SK-N-SH (cell line): ENCODE measurements around the gene C17orf114.

Source experiments
- CTCF ChIA-PET: fragments of 300-600, 350-600 bp; formaldehyde crosslinking; extraction: SDS; loops from one replicate; lab custom pipeline; 2021; lab: Yijun Ruan, JAX
- POLR2A ChIA-PET: fragments of 350-600 bp; sonication (Branson Sonifier 250); formaldehyde crosslinking; extraction: SDS; loops from one replicate; lab custom pipeline; 2020; ENCODE audit warnings: antibody characterized with exemption, inconsistent platforms; lab: Yijun Ruan, JAX
- DNase-seq: peaks from one replicate; pipeline ENCODE4 v3.0.0; 2012
- H2AFZ ChIP-seq: fragments of 200-600 bp; sonication (generic); 2 replicates; pipeline ENCODE4 v1.8.1; 2016; ENCODE audit warnings: antibody characterized with exemption, mild to moderate bottlenecking, low read depth
- H3F3A ChIP-seq: fragments of 200-600 bp; sonication (generic); replicated peaks from 2 replicates; pipeline ENCODE3; 2016; ENCODE audit warnings: antibody characterized with exemption, mild to moderate bottlenecking; ENCODE audit not compliant: insufficient read depth
- H3K27ac ChIP-seq, 2 experiments: fragments of 200-500 bp in 1 of 2; fragments of 200-600 bp in 1 of 2; sonication (Bioruptor generic) in 1 of 2; sonication (generic), shearing (Covaris generic) in 1 of 2; 2 replicates each; pipeline versions ENCODE4 v1.5.1 to v1.6.1; 2014 to 2016; ENCODE audit warnings: low read depth in 2 of 2, inconsistent platforms in 1 of 2, low read length in 1 of 2, mild to moderate bottlenecking in 1 of 2, mixed read lengths in 1 of 2
- H3K27me3 ChIP-seq: fragments of 200-600 bp; sonication (generic), shearing (Covaris generic); 2 replicates; pipeline ENCODE4 v1.6.1; 2016; ENCODE audit warnings: mixed run types; ENCODE audit not compliant: insufficient read depth
- H3K36me3 ChIP-seq, 2 experiments: fragments of 200-500 bp in 1 of 2; fragments of 200-600 bp in 1 of 2; sonication (Bioruptor generic) in 1 of 2; sonication (generic) in 1 of 2; replicated peaks in 1 of 2; 2 replicates each; pipeline versions ENCODE3 to v1.5.1; 2014 to 2016; ENCODE audit warnings: low read length in 1 of 2, mild to moderate bottlenecking in 1 of 2; ENCODE audit not compliant: insufficient read depth in 2 of 2, control insufficient read depth in 1 of 2
- H3K4me1 ChIP-seq, 2 experiments: fragments of 200-500 bp in 1 of 2; fragments of 200-600 bp in 1 of 2; sonication (Bioruptor generic) in 1 of 2; sonication (generic), shearing (Covaris generic) in 1 of 2; 2 replicates each; pipeline versions ENCODE4 v1.5.1 to v1.6.1; 2014 to 2016; ENCODE audit warnings: low read depth in 1 of 2, low read length in 1 of 2, mixed run types in 1 of 2; ENCODE audit not compliant: insufficient read depth in 2 of 2, control insufficient read depth in 1 of 2
- H3K4me2 ChIP-seq: fragments of 200-600 bp; sonication (generic), shearing (Covaris generic); 2 replicates; pipeline ENCODE4 v1.6.1; 2017; ENCODE audit warnings: mixed run types
- H3K4me3 ChIP-seq, 2 experiments: fragments of 200-500 bp in 1 of 2; fragments of 200-600 bp in 1 of 2; sonication (Bioruptor generic) in 1 of 2; sonication (generic), shearing (Covaris generic) in 1 of 2; 2 replicates each; pipeline versions ENCODE4 v1.5.1 to v1.8.1; 2014 to 2016; ENCODE audit warnings: low read depth in 2 of 2, inconsistent platforms in 1 of 2, low read length in 1 of 2, mild to moderate bottlenecking in 1 of 2, mixed read lengths in 1 of 2, moderate library complexity in 1 of 2
- H3K79me2 ChIP-seq: fragments of 200-600 bp; sonication (generic); 2 replicates; pipeline ENCODE4 v1.8.1; 2017; ENCODE audit warnings: mild to moderate bottlenecking; ENCODE audit not compliant: insufficient read depth
- H3K9ac ChIP-seq: fragments of 200-600 bp; sonication (generic); 2 replicates; pipeline ENCODE4 v1.6.1; 2017; ENCODE audit warnings: mixed run types
- H3K9me2 ChIP-seq: fragments of 200-600 bp; sonication (generic); 2 replicates; pipeline ENCODE4 v1.6.1; 2017; ENCODE audit warnings: mixed run types
- H3K9me3 ChIP-seq: fragments of 200-600 bp; sonication (generic); 2 replicates; pipeline ENCODE4 v1.6.1; 2017; ENCODE audit warnings: mixed run types, mild to moderate bottlenecking, moderate library complexity
- H4K20me1 ChIP-seq: fragments of 200-600 bp; sonication (generic); 2 replicates; pipeline ENCODE4 v1.6.1; 2017; ENCODE audit warnings: mild to moderate bottlenecking, mixed run types; ENCODE audit not compliant: insufficient read depth
- CHD2 ChIP-seq: fragments of 150-350 bp; IDR thresholded peaks from 2 replicates; pipeline ENCODE4 v1.6.1; 2018; ENCODE audit warnings: low read length; ENCODE audit not compliant: partially characterized antibody
- CTCF ChIP-seq: fragments of 200-600 bp; sonication (generic); IDR thresholded peaks from 2 replicates; pipeline ENCODE4 v1.6.1; 2017; ENCODE audit warnings: antibody characterized with exemption, mild to moderate bottlenecking, moderate library complexity
- EP300 ChIP-seq, 2 experiments: IDR thresholded peaks; 2 replicates each; pipeline versions ENCODE4 v1.4.0 to v1.6.1; 2012; ENCODE audit warnings: borderline replicate concordance in 1 of 2, low read depth in 1 of 2, low read length in 1 of 2
- EZH2phosphoT487 ChIP-seq: fragments of 200-600 bp; sonication (generic); IDR thresholded peaks from 2 replicates; pipeline ENCODE4 v1.6.1; 2017; ENCODE audit warnings: low read depth, mixed run types, mild to moderate bottlenecking, antibody characterized with exemption, moderate library complexity, borderline replicate concordance
- FOXJ3 ChIP-seq: sonication (generic); formaldehyde crosslinking; IDR thresholded peaks from 2 replicates; pipeline ENCODE4 v1.5.1; 2020; ENCODE audit warnings: mild to moderate bottlenecking, missing genetic modification reagents
- GABPA ChIP-seq: IDR thresholded peaks from 2 replicates; pipeline ENCODE4 v1.4.0; 2012; ENCODE audit warnings: low read depth, mild to moderate bottlenecking
- IRF3 ChIP-seq: fragments of 150-350 bp; IDR thresholded peaks from 2 replicates; pipeline ENCODE4 v1.6.1; 2016; ENCODE audit warnings: mild to moderate bottlenecking, low read depth, low read length
- MAX ChIP-seq: IDR thresholded peaks from 2 replicates; pipeline ENCODE4 v1.4.0; 2012; ENCODE audit warnings: low read depth
- MEF2A ChIP-seq: IDR thresholded peaks from 2 replicates; pipeline ENCODE4 v1.4.0; 2012; ENCODE audit warnings: low read depth, borderline replicate concordance
- NFIC ChIP-seq: IDR thresholded peaks from 2 replicates; pipeline ENCODE4 v1.4.0; 2012; ENCODE audit warnings: borderline replicate concordance
- NRF1 ChIP-seq: IDR thresholded peaks from 2 replicates; pipeline ENCODE4 v1.6.1; 2012; ENCODE audit warnings: low read depth, mild to moderate bottlenecking, low read length
- POLR2AphosphoS5 ChIP-seq: IDR thresholded peaks from 2 replicates; pipeline ENCODE4 v1.6.1; 2012; ENCODE audit warnings: low read depth, low read length
- RCOR1 ChIP-seq: fragments of 150-350 bp; IDR thresholded peaks from 2 replicates; pipeline ENCODE4 v1.6.1; 2017; ENCODE audit warnings: antibody characterized with exemption, low read length
- REST ChIP-seq: IDR thresholded peaks from 2 replicates; pipeline ENCODE4 v1.6.1; 2012; ENCODE audit warnings: mild to moderate bottlenecking, low read depth, low read length, moderate library complexity
- RXRA ChIP-seq: IDR thresholded peaks from 2 replicates; pipeline ENCODE4 v1.4.0; 2012; ENCODE audit warnings: low read depth, mild to moderate bottlenecking, borderline replicate concordance
- SMC3 ChIP-seq: IDR thresholded peaks from 2 replicates; pipeline ENCODE4 v1.6.1; 2012; ENCODE audit warnings: low read depth, low read length, improper control_type of control experiment
- TAF1 ChIP-seq: IDR thresholded peaks from 2 replicates; pipeline ENCODE4 v1.6.1; 2012; ENCODE audit warnings: low read depth, mild to moderate bottlenecking, low read length, moderate library complexity, borderline replicate concordance
- TCF12 ChIP-seq: IDR thresholded peaks from 2 replicates; pipeline ENCODE4 v1.4.0; 2012
- TEAD4 ChIP-seq: IDR thresholded peaks from 2 replicates; pipeline ENCODE4 v1.4.0; 2012; ENCODE audit warnings: mild to moderate bottlenecking, borderline replicate concordance; ENCODE audit not compliant: insufficient read depth
- USF1 ChIP-seq: IDR thresholded peaks from 2 replicates; pipeline ENCODE4 v1.4.0; 2012; ENCODE audit warnings: low read depth, borderline replicate concordance
- WGBS: methylation state at CpG from one replicate; pipeline ENCODE4 v1.1.6; 2017; ENCODE audit warnings: low lambda C conversion rate; 5-methylcytosine and 5-hydroxymethylcytosine counted together

The C17orf114 gene

GRCh38 chr17:4816826-4817225, 14.7 kb upstream of the C17orf114 start:
- H3K36me3 ChIP-seq: peaks cover 10 to 15% of the 10 kb centered on the region in 2 experiments

More at GRCh38 chr17:4816826-4817225, 14.7 kb upstream of the C17orf114 start:
- Histone ChIP-seq H3F3A (no peaks in the 10 kb centered on the region), H3K4me2 (no peak overlapping the region), H3K27ac (no peak overlapping the region), H3K4me1 (no peaks in the 10 kb centered on the region), H3K79me2 (no peaks in the 10 kb centered on the region), H4K20me1 (no peaks in the 10 kb centered on the region), H2AFZ (no peak overlapping the region), H3K4me3 (no peak overlapping the region), H3K9me3 (no peaks in the 10 kb centered on the region), H3K9me2 (no peaks in the 10 kb centered on the region), H3K27me3 (no peaks in the 10 kb centered on the region), H3K9ac (no peak overlapping the region)
- POLR2A ChIA-PET: no interaction called here
- DNase-seq: no peak
- 77% methylated on average over 5 of the region's 13 CpGs for WGBS
- CTCF ChIA-PET: no interaction called here
- TF ChIP-seq NRF1: no peak
- no peak for TF ChIP-seq RXRA
- no peak for TF ChIP-seq TAF1
- TF ChIP-seq TEAD4: no peak
- no peak for TF ChIP-seq EZH2phosphoT487
- no peak for TF ChIP-seq SMC3
- no peak for TF ChIP-seq POLR2AphosphoS5
- no peak for TF ChIP-seq NFIC
- no peak for TF ChIP-seq EP300 (IDR thresholded peaks at IDR 0.05; ENCODE audit: borderline replicate concordance in 1 of 2, low read depth in 1 of 2, low read length in 1 of 2)
- TF ChIP-seq MEF2A: no peak
- no peak for TF ChIP-seq REST
- no peak for TF ChIP-seq CTCF
- TF ChIP-seq USF1: no peak
- no peak for TF ChIP-seq MAX
- no peak for TF ChIP-seq TCF12
- no peak for TF ChIP-seq FOXJ3 (CRISPR knock-in tag)
- no peak for TF ChIP-seq RCOR1
- no peak for TF ChIP-seq IRF3
- TF ChIP-seq CHD2: no peak
- no peak for TF ChIP-seq GABPA
